NCI-H2107 treated with DMSO at 0.1 percent for 48 hours (cell line): ENCODE measurements around the gene TMC4.
"Not testable (repeated sequence)": the region's sequence is repeated elsewhere in the genome, so short reads cannot be mapped to it uniquely, and the experiment has no call there.

Source experiments
- DNase-seq: peaks from one replicate; lab custom pipeline; 2025; ENCODE audit not compliant: unreplicated experiment; lab: John Stamatoyannopoulos, UW

Gene TMC4

DNA sequence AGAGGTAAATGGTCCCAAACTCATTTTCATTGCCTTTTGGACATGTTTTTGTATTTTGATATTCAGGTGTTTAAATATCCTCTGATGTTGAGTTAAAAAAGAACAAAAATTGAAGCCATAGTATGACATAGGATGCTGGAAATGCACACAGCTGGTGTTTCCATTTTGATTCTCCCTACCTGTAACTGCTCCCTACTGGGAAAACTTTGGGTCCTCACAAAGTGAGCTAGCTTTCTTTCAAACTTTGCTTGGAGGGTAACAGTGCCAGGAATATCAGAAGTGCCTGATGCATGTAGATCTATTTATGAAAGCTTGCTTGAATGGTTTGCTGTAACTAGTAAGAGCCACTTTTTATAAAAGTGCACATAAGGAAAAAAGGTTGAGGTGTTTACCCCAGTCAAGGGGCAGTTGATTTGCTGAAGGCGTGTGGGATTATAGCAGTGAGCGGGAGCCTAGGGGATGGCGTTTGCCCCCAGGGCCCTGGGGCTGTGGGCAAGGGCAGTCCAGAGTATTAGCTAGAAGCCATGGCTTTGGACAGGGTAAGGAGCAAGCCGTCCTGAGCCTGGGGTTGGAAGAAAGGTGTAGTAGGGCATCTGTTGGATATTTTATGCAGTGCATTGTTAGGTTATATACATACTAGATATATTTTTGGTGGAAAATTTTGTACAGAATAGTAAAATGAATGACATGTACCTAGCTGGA lies 32.0 kb upstream of the TMC4 start:
- DNase-seq = no peak

DNA sequence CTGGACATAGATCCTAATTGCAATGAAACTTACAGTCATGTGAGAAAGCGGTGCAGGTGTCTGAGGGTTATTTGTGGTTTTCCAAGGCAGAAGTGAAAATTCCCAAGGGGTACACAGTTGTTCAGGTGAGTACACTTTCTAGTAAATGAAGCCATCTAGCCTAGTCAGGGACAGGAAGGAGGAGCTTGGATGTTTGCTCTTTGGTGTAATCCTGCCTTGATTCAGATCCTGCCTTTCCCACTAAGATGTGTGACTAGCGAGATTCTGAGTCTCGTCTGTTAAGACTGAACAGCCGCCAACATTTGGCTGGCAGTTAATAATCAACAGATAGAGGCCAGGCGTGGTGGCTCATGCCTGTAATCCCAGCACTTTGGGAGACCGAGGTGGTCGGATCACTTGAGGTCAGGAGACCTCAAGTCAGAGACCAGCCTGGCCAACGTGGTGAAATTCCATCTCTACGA lies 30.2 kb upstream of the TMC4 start:
- no peak for DNase-seq

DNA sequence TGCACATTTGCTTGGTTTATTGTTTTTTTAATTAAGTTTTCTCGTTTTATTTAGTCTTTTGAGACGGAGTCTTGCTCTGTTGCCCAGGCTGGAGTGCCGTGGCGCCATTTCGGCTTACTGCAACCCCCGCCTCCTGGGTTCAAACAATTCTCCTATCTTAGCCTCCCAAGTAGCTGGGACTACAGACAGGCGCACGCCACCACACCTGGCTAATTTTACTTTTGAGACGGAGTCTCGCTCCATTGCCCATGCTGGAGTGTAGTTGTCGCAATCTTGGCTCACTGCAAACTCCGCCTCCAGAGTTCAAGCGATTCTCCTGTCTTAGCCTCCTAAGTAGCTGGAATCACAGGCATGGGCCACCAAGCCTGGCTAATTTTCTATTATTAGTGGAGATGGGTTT lies 29.0 kb upstream of the TMC4 start:
- DNase-seq = no peak

DNA sequence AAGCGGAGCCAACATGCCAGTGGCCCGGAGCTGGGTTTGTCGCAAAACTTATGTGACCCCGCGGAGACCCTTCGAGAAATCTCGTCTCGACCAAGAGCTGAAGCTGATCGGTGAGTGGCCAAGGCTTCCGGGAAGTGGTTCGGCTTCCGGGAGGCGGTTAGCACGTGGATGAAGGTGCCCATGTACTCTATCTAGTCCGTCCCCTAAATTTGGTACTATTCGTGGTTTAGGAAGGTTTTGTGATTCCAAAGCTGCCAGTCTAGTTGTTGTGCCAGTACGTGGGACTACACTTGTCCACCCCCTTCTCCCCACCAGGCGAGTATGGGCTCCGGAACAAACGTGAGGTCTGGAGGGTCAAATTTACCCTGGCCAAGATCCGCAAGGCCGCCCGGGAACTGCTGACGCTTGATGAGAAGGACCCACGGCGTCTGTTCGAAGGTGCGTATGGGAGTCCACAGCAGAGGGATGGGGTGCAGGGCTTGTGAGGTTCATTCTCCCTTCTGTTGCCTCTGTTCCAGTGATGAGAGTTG lies 28.3 kb upstream of the TMC4 start:
- DNase-seq = no peak

DNA sequence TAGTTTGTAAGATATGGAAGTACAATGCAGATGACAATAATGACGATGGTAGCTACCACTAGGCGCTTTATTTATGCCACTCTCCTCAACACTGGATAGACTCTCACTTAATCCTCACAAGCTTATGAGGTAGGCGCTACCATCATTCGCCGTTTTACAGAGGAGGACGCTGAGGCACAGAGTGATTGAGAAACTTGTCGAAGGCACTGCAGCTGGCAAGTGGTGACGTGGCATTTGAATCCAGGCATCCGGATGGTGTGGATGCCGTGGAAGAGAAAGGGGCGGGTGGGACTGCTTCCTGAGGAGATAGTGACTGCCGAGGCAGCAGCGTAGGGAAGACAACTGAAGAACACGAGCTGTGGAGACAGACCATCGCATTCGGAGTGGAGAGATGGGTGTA lies 26.4 kb upstream of the TMC4 start:
- no peak for DNase-seq

DNA sequence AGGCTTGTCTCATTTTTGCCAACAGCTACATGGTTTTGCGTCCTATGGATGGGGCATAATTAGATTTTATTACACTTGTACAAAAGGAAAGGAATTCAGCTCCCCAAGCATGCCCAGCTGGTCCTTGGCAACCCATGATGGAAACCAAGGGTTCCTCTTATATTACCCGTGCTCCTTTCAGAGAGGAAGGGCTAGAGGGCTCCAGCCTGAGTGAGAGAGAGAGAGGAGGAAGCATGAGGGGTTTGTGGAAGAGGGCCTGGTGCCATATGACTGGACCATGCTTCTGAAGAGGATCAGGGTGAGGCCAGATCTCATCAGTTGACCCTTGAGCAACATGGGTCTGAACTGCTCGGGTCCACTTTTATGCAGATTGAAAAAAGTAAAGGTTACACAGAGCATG lies 24.2 kb upstream of the TMC4 start:
- no peak for DNase-seq

DNA sequence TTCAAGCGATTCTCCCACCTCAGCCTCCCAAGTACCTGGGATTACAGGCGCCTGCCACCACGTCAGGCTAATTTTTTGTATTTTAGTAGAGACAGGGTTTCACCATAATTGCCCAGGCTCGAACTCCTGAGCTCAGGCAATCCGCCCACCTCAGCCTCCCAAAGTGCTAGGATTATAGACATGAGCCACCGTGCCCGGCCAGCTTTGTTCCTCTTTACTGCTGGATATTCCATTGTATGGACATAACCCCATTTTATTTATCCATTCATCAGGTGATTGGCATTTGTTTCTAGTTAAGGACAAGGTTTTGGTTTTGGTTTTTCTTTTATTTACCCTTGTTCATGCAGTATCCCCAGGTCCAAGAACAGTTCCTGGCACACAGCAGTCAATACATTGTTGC lies 23.6 kb upstream of the TMC4 start:
- DNase-seq = no peak

DNA sequence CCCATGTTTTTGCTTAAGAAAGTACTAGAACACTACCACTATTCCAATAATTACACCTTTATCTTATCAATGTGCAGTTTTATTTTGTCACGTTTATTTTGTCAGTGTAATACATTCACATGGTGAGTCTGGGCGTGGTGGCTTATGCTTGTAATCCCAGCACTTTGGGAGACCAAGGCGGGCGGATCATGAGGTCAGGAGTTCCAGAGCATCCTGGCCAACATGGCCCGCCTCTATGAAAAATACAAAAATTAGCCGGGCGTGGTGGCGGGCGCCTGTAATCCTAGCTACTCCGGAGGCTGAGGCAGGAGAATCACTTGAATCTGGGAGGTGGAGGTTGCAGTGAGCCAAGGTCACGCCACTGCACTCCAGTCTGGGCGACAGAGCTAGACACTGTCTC lies 21.5 kb upstream of the TMC4 start:
- DNase-seq = not testable (repeated sequence)

DNA sequence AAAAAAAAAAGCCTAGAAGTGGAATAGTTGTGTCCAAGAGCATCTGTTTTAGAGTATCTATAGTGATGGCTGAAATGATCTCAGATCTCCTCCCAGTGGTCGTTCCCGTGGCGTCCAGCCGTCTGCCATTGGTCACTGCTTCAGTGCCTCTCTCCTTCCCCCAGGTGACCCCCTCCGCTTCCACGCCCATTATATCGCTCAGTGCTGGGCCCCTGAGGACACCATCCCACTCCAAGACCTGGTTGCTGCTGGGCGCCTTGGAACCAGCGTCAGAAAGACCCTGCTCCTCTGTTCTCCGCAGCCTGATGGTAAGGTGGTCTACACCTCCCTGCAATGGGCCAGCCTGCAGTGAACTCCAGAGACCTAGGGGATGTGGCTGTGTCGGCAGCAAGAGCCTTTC lies 20.1 kb upstream of the TMC4 start:
- no peak for DNase-seq

DNA sequence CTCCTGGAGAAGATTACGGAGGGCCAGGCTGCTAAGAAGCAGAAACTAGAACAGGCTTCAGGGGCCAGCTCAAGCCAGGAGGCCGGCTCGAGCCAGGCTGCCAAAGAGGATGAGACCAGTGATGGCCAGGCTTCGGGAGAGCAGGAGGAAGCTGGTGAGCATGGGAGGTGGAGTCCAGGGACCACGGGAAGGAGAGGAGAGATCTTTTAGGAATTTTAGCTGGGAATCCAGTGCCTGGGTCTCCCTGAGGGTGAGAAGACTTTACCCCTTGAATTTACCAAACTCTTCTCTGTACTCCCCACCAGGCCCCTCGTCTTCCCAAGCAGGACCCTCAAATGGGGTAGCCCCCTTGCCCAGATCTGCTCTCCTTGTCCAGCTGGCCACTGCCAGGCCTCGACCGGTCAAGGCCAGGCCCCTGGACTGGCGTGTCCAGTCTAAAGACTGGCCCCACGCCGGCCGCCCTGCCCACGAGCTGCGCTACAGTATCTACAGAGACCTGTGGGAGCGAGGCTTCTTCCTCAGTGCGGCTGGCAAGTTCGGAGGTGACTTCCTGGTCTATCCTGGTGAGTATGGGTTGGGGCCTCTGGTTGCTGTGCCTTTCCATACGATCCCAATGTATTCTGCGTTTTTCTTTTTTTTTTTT lies 19.0 kb upstream of the TMC4 start:
- no peak for DNase-seq

DNA sequence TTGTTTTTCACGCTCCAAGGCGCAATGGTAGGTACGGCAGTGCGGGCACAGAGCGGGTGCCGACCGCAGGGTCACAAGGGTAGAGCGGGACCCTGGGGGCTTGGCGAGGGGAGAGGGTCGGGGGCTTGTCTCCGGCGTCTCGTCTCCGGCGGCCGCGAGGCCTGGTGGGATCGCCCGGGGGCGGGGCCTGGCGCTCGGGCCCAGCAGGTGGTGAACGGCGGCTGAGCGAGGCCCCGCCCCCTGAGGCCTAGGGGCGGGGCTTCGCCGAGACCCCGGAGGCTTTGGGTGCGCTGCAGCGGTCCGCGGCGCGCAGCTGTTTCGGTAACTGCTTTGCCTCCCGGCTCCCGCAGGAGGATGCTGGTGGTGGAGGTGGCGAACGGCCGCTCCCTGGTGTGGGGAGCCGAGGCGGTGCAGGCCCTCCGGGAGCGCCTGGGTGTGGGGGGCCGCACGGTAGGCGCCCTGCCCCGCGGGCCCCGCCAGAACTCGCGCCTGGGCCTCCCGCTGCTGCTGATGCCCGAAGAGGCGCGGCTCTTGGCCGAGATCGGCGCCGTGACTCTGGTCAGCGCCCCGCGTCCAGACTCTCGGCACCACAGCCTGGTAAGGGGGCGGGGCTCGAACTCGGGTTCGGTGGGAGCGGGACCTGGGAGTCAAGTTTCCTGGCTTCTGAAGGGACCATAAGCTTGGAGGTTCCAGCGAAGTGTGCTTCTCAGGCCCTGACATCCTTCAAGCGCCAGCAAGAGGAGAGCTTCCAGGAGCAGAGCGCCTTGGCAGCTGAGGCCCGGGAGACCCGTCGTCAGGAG lies 18.3 kb upstream of the TMC4 start, which contains the start of gene TSEN34:
TSEN34 (plus strand) TSS at position 298 of the 800 bp plus-strand sequence; CDS start at position 355, 57 bp downstream.
- peak; percentile 43 for DNase-seq

DNA sequence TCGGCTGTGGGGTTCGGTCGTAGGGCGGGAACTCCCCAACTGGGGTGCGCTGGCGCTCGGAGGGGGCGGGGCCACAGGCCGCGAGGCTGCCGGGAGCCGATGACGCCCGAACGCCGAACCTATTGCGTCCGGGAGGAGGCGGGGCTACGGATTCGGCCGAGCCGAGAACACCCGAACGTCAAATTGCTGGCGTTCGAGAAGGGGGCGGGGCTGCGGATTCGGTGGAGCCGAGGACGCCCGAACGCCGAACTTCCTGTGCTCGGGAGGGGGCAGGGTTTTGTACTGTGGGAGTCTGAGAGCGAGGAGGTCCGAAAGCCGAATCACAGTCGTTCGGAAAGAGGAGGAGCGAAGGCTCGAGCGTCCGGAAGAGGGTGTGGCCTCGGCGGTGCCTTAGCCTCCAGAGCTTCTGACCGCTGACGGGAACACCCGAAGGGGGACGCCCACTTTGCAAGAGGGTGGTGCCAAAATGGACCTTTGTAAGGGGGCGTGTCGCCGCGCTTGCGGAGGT lies 17.6 kb upstream of the TMC4 start:
- DNase-seq = peak; percentile 97

DNA sequence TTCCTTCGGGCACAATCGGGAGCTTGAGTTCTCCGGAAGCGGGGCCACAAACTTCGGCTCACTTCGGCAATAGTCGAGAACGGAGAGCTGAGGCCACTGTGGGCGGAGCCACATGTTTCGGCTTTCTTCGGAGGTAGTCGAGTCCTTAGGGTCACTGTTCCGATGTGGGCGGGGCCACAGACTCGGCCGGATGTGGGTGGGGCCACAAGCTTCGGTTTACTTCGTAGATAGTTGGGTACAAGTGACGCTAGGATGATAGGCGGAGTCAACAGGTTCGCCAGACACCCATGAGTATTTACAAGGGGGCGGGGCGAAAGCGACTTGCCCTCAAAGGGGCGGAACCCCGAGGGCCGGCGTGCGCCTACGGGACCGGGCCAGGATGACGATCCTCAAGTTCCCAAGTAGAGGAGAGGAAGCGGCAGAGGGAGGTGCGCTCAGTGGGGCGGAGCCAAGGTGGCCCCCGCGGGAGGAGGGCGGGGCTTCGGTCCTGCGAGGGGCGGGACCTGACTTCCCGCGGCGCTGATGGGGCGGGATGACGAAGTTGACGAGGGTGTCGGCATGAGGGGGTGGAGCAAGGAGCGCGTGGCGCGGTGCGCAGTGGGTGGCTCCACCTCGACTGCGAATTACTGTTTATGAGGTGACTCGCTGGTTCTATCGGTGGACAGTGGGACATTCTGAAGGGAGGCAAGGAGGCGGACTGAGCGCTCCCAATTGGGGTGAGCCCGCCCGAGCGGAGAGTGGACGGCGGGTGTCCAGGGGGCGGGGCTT lies 17.0 kb upstream of the TMC4 start:
- DNase-seq = peak; percentile 99

DNA sequence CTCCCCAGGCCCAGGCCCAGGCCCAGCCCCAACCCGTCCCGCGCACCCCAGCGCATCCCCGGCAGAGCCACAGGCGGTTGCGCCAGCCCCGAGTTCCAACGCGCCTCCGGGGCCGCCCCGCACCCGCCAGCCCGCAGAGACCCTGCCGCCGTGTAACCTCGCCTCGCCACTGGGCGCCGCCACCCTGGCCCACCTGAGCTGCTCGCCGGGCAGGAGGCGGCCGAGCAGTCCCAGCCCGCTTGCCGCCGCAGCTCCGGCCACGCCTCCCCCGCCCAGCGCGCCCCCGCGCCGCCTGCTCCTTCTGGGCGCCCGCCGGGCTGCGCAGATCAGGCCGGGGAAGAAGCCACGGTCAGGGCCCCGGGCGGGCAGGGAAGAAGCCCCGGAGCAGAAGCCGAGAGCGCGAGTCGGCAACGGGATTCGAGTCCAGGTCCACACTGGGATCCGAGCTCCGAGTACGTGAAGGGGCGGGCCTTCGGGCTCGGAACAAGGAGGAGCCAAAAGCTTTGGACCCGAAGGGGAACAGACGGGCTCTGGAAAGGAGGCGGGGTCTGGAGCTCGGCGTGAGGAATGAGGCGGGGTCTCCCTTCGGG lies 16.3 kb upstream of the TMC4 start, which contains the start of gene MBOAT7:
MBOAT7 (minus strand) TSS at position 436 of the 590 bp plus-strand sequence. CDS start 1,072 bp downstream, outside the sequence.
- DNase-seq = no peak

DNA sequence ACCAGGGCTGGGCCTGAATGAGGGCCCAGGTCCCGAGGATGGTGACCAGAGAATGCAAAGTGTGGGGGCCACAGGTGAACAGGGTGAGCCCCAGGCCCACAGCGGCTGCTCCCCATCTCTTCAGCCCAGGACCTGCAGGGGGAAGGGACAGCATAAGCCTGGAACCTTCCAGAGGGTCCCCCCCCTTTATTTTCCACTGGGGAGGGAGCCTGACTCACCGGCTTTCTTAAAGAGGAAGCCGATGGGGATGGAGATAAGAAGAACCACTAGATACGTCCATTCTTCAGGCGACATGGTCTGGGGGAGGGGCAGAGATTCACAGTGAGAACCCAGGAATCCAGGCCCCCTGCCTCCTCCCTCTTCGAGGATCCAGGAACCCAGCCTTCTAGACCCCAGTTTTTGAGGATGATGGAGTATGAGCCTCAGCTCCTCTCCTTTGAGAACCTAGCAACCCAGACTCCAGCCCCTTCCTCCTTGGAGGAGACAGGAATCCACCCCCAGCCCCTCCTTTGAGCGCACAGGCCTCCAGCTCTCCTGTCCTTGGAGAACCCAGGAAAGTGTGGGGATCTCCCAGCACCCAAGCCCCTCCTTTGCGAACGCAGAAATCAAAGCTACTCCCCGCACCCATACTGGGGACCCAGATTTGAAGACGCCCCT lies 15.4 kb upstream of the TMC4 start:
- no peak for DNase-seq

DNA sequence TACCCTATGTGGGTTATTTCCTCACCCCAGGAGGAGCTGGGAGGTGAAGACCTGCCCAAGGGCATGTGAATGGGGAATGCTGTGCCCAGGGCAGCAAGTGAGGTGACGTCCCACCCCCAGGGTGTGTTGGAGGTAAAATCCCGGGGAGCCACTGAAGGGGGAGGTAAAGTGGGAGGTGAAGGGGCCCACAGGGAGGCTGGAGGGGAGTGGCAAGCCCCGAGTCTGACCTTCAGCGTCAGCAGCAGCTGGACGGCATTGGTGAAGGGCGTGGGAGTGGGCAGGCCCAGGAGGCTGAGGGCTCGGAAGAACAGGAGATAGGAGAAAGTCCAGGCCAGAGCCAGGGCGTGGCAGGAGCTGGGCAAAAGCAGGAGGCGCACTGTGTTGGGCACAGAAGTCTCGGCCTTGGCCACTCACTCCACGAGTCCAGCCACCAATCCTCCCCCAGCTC lies 14.0 kb upstream of the TMC4 start:
- DNase-seq = no peak

DNA sequence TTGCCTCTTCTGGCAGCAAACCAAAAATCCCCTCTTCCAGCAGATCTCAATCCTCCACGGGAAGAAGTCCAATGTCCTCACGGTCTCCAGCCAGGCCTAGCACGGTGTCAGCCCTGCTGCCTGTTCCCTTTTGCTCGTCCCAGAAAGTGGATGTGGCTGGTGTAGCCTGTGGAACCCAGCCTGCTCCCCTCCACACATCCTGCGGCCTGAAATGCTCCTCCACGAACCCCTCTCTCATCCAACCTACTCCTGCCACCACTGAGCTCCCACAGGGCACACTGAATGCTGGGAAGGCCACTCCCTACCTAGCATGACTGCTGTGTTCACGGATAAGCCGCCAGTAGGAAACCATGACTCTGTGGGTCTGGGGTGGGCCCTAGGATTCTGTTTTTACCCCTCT lies 13.4 kb upstream of the TMC4 start:
- DNase-seq = no peak

DNA sequence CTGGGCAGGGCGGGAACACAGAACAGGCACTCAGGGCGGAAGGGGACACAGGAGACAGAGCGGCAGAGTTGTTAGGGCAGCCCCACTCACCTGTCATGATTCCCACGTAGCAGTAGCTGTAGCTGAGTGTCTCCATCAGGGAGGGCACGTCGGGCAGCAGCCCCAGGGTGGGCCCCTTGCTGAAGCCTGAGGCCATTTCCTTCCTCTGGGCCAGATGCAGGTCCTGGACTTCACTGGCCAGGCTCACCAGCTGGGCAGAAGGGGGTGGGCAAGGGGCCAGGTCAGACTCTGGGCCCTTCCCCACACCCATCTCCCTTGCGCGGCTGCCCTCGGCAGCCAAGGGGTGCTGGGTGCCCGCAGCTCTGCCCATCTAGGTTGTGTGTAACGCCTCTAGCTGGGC lies 10.5 kb upstream of the TMC4 start:
- DNase-seq = no peak

DNA sequence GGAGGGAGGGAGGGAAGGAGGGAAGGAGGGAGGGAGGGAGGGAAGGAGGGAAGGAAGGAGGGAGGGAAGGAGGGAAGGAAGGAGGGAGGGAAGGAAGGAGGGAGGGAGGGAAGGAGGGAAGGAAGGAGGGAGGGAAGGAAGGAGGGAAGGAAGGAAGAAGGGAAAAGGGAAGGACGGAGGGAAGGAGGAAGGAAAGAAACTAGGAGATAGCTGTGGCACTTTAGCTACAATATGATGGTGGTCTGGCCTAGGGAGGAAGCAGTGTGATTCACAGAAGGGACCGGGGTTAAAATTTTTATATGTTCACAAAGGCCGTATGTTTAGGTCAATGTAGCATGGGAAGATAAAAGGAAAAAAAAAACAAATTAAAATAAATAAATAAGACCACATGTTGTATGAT lies 8.9 kb upstream of the TMC4 start:
- not testable (repeated sequence) for DNase-seq

DNA sequence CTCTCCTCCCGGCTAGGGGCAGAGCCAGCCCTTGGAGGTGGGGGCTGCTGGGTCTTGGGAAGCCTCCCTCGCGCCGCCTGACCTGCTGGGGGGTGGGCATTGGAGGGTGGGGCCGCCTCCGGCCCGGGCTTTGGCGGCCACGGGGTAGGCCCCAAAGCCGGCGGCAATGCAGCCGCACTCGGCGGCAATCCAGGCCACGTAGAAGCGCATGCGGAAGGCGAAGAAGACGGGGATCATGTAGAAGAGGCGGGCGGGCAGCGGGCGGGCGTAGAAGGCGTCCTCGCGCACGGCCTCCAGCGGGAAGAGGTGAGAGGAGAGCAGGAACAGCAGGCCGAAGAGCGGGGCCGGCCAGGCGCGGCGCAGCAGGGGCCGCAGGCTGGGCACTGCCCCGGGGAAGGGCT lies 7.7 kb upstream of the TMC4 start:
- DNase-seq = no peak
